ENCODE measurements around the gene GRM5.

GRM5 gene

DNA sequence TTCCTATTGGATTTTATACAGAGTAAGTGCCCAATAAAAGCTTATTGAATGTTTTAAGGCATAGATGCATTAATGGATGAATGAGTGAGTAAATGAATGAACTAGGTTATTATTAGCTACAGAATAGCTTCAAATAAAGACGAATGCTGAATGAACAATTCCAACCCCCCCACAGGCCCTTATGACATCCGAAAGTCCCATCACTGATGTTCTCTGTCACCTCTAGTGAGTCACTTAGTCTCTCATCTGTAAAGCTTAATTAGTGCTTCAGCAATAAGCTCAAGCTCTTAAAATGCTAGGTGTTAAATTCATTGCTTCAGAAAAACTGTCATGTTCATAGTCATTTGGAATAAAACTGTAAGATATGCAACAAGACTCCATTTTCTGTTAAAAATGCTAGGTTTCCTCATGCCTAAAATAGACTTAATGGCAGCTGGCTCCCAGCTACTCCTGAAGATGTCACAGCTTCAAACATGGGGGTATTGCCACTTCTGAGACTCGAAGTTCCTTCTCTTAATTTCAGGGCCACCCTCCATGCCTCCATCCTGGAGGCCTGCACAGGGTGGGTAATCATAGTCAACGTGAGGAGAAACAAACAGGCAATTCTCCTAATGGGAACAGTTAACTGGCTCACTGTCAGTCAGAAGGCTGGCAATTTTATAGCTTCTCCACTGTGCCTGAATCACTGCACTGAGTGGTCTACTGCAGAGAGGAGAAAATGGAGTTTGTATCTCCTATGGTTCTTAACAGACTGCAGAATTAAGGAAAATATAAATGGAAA, 373.3 kb downstream of the GRM5 start:
- DNase-seq, result no peak

DNA sequence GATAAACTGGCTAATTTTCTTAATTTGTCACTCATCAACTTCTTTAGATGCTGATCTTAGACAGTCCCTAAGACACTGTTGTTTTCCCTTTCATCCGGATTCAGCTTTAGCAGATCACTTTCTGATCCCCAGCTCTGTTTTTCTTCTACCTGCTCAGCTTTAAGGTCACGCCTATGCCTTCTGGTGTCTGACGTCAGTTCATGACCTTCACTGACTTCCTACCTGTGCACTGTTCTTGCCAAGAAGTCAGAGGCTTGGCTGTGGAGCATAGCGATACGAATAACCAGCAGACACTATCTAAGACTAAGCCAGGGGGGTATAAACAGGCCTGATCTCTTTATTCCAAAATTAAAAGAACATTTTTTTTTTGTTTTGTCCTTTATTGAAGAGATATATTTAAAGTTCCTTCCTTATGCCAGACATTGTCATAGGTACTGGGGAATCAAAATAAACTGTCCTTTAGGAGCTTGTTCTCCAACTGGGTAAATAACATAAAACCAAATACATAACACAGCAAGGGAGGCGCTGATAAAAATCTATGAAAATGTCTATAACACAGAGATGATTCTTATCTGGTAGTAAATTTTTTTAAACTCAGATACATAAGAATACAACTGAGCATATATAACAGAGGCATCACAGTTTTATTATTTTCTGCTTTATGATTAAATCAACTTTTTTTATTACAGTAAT, 376.1 kb downstream of the GRM5 start:
- no peak for DNase-seq

DNA sequence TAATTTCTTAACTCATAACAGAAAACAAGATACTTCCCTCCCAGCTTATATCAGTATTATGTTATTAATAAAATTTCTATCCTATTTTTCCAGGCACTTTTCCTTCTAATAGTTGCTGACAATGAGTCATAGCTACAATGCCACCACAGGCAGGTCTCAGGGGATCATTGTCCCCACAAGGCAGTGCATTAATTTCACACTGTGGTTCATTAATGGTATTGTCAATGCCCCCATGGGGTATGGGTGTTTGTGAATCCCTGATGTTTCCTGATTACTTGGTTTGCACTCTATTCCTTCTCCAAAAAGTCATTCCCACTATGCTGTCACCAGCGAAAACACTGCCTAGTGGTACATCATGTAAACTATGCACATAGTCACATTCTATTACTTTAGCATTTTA, 382.8 kb downstream of the GRM5 start:
- no peak for DNase-seq

DNA sequence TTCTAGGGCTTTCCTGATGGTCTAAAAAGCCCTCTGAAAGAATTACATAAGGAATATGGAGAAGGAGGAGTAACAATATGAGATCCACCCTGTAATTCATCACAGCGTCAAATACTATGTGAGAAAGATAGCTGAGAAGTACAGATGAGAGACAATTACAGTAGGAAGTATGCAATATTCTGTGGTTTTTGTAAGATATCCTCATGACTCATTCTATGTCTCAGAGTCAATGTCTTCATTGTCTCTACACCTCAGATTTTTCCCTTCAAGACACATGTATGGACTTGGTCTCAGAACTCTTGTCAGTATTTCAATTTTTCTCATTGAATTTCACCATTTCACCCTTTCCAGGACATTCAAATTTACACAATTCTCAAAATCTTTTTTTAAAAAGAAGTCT, 385.0 kb downstream of the GRM5 start:
- DNase-seq, result no peak

DNA sequence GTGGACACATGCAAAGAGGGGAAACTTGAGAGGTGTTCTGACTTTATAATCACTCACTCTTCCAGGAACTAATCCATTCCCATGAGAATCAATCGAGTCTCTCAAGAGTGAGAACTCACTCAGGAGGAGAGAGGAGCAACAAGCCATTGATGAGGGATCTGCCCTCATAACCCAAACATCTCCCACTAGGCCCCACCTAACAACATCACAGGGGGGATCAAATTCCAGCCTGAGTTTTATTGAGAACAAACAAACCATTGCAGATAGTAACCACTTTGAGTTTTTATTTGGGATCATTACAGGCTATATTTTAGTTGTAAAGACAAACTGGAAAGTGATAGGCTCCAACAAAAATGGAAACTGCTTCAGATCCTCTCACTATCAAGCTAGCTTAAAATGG, 399.4 kb downstream of the GRM5 start:
- DNase-seq, result no peak

DNA sequence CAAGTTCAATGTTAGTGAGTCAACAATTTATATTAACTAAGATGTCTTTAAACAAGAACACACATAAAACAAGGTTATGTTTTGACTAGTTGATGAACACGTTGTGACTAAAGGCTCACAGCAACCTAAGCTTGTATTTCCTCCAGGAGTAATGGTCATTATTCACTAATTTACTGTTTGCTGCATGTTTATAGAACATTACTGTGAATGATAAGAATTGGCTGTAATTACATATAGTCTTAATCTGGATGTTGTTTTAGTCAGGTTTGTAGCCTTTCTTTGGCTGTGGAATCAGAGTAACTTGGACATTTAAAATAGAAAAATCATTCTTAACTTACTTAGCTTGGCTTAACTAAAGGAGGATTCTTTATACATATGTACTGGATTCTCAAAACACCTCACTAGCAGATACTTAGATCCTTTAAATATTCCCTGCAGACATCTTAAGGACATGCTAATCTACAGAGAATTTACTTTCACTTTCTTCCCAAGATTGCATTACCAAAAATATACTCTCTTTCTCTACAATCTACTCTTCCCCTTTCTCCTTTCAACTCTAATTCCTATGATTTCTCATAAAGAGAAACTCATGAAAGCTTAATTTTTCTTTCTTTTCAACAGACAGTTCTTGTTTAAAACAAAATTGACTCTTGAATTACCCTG, 408.6 kb downstream of the GRM5 start:
- no peak for DNase-seq

DNA sequence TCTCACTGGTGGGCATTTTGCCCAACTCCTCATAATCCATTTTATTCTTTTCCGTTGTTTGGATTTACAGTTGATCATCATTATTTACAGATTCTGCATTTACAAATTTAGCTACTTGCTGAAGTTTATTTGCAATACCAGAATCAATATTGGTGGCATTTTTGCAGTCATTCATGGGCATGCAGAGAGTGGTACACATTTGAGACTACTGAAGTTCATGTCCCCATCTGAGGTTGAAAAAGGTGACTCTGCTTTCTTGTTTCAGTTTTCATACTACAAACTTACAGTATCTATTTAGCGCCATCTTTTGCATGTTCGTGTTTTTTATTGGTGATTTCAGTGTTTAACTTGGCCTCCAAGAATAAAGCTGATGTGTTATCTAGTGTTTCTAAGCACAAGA, 409.5 kb downstream of the GRM5 start:
- DNase-seq, result no peak

DNA sequence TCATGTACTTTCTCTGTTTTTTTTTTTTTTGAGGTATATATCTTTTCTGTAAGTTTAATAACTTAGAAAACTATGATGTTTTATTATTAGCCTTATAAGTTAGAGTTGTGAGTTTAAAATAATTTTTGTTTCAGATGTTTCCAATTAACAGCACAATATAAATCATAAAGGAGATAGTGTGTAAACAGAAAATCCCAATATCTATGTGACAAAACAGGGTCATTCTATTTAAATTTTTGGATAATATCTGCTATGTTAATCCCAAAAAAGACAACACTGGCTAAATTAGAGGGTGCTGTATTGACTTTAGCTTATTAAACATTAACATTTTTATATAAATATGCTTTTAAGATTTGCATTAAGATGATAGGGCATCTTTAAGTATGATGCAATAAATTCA, 410.1 kb downstream of the GRM5 start:
- DNase-seq, result no peak

DNA sequence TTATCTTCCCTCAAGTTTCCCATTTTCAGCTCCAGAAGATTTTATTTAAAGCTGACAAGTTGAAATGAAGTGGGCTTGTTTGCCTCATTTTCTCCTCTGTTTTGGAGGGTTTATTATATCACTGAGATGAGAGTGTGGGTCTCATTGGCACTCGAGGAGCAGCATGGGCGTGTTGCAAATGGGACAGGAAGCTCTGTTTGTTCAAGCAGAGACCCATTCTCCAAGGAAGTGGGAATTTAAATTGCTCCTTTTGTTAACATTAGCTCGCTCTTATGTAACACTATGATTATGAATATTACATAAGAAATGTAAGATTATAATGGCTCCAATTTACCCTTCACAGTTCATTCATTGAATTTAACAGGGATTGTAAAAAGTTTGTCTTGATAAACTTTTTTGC, 410.6 kb downstream of the GRM5 start:
- no peak for DNase-seq

DNA sequence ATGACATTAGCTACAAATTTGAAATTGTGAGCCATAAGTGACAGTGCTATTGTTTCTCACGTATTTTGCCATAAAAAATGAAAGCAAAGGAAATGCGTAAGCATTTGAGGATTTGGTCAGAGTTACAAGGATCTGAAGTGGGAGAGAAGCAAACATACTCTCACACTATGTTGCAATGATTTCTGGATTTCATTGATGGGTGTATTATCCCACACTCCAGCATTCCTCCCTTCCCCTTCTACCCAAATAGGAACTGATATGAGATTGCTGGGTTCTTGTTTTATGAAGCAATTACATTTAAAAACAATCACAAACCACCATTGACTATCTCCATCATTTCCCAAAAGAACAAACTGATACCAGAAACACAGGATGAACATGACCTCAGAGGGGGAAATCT, 414.2 kb downstream of the GRM5 start:
- no peak for DNase-seq

DNA sequence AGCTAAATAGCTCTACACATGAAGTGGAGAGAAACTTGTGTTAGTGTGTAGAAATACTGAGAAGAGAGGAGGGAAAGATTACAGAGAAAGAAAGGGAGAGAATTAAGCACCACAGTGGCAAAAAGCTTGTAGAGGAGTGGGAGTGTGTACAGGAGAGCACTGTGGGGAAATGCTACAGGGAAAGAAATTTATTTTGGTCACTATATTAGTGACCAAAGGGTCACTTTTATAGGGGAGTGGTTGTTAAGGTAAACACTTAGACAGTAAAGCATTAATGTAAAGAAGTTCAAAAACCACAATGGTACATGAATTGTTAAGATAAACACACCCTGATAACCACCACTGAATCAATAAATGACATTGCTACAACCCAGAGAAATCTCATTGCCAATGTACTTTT, 421.1 kb downstream of the GRM5 start:
- no peak for DNase-seq

DNA sequence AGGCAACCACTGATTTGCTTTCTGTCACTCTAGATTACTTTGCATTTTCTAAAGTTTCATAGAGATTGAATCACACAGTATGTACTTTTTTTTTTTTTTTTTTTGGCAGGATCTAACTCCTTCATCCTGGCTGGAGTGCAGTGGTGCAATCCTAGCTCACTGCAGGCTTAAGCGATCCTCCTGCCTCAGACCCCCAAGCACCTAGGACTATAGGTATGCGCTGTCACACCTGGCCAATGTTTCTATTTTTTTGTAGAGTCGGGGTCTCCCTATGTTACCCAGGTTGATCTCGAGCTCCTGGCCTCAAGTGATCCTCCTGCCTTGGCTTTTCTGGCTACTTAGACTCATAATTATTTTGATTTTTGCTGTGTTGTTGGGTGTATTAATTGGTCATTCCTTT, 433.6 kb downstream of the GRM5 start:
- no peak for DNase-seq

DNA sequence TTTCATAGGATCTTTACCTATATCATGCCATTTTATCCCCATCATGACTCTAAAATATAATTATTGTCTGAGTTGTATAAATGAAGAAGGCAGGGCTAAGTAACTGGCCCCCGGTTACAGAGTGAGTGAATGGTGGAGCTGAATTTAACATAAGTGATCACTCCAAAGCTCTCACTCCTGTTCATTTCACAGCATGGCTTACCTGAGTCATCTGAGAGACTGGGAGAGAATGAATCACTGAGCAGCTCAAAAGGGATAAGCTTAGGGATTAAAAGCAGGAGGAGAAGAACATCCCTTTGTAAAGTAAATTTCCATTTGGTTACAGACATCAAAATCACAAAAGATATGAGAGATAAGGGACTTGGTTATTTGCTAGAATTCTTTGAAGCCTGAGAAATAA, 434.3 kb downstream of the GRM5 start:
- no peak for DNase-seq

DNA sequence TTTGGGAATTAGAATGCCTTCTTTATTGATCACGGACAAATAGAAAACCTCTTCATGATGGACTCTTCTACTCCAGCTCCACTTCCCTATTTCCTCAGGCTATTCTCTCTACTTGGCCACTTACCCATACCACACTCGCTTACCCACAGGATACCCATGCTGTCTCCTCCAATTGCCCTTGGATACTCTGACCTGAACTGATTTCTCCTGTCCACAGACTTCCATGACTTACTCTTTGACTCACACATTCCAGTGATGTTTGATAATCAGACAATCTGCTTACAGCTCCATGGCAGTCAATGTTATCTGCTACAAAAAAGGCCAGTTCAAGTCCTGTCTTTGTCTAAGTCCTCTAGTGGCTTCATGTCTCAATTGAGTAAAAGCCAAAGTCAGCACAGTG, 436.3 kb downstream of the GRM5 start:
- no peak for DNase-seq

DNA sequence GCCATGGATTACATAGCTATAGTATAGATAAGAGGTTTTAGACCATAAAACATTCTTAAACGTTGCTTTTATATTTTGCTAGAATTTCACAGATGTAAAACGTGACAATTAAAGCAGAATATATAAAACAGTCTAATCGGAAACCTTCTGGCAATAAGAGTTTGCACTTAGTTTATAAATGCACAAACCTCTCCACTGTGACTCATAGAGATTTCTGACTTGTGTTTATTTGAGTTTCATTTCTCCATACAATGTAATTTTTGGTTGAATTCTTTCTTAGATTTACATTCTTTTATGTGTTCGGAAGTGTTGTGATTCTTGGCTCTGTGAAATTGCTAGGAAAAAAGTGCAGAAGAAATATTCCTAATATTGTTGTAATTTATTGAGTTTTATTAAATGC, 439.6 kb downstream of the GRM5 start:
- DNase-seq, result no peak

DNA sequence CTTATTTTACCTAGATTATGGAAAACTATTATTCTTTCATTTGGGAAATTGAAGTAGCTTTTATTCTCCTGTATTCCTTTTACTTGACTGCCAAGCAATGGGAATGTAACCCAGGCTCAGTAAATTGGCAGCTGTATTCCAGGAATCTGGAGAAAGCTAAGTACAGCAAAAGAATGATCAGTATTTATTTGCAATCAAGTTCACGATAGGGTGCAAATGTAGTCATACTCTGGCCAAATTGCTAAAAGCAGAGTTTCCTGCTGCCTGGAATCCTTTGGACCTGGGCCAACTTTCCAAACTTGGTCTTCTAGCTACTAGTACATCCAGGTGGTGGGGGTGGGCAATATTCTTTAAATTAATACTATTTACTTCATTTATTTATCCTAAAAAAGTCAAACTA, 442.3 kb downstream of the GRM5 start:
- DNase-seq, result no peak

DNA sequence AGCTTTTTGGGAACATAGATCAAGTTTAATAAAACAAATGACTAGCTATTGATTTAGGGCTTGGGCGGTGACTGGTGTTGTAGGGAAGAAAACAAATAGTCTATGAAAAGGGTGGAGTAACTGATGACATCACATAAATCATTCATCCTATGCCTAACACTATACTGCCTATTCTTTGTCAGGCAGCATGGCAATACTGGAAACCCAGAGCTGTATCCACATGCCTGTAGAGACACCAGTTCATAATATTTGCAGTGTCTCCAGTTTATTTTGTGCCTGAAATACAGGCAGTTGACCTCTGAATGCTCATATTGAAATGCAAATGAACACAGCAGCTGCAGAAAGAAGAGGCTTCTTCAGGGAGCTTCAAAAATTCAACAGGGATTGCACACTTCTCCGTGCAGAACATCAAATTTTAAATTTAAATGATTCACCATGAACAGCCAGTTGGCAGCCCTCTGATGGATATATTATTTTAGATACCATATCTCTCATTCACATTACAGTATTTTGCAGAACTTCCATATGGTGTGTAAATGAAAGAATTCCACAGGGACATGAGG, 445.1 kb downstream of the GRM5 start:
- DNase-seq, result no peak

DNA sequence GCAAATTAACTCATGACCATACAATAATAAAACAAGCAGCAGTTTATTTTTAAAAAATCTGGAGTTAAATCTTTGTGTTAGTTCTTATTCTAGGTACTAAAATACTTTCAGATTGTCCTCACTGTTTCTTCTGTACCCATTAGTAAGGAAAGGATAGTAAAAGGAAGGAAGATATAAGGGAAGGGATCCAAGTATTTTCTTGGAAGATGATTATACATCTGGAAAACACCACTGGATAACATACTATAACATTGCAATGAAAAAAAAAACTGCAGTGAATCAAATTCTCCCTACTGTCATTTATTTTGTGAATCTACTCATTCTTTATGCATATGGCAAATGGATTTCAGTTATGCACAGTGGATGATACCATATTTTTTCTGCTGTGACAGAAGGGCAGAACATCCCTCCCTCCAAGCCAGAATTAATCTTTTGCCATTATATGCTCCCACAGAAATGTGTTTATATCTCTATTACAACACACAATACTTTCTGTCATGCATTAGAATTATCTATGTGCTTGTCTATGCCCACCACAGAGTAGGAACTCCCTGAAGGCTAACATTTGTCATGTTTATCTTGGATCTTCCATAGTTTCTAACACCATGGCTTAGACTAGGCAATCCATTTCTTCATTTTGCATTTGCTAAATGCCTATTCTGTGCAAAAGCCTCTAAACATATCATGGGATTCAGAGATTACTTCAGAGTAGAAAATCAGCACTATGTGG, 446.0 kb downstream of the GRM5 start:
- DNase-seq, result no peak

DNA sequence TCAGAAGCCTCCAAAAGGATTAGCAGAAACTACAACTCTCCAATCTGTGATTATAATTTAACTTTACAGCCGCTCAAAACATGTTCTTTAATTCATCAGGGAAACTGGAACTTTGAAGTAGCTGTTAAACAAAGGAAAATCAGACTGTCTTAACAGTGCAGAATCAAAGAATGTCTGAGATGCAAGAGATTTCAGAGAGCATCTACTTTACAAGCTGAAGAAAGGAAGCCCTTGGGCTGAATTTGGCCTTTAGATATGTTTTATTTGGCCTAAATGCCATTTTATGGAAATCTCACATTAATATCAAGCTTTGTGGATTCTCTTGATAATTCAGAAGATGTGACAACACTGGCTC, 446.7 kb downstream of the GRM5 start:
- no peak for DNase-seq

DNA sequence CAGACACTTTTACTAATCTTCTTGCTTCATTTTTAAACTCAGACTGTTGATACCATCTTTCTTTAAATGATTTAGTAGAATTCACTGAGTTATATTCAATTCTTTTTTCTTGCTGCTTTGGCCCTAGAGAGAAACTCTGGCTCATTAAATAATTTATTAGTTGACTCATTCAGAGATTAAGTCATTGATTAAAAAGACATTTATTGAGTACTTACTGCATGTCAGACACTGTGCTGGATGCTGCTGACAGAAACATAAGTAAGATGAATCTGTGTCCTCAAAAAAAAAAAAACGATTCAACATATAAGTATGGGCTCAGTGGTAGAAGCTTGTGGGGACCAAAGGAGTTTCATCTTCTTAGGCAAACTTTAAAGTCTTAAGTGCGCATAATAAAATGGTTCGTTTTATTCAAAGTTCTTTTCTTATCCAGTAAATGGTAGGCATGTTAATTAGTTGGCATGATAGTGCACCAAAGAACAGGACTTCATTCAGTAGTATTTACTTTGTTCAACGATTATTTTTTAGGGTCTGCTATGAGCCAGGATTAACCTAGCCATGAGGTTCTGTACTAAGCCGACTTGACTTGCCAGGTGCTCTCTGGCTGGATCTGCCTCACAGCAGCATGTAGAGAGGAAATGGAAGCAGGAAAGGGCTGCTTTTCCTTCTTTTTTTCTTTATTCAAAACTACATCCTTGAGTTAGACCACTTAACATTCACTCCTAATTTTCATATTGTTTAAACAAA, 447.3 kb downstream of the GRM5 start:
- no peak for DNase-seq

DNA sequence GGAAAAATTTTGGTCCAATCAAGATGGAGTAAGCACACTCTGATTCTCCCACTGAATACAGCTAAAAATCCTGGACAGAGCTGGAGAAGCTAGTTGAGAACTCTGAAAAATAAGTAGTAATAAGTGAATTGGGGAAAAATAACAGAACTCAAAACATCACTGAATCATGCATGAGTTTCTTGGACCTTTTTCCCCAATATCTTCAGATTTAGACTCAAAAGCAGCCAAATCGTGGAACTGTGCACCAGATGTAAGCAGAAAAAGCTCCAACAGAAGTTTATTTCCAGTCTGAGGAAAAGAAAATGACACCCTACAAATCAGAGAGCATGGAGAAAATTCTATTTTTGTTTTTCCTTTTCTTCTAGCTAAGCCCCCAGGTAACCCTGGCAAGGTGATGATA, 448.6 kb downstream of the GRM5 start:
- no peak for DNase-seq

DNA sequence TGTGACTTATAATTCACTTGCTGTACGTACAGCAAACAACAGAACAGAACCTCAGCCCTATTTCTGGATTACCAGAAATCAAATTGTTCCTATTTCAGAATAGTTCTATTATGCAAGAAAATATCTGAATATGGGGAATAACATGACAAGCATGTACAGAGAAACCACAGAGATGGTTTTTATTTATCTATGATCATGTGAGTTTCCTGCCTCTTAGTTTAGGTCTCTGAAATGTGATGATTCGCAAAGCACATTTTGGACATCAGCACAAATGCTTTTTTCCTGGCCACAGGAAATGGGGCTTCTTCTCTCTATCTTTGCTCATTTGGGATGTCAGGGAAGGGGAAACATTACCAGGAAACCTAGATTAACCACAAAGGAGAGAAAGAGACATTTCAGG, 461.5 kb downstream of the GRM5 start:
- no peak for DNase-seq

Measured in inflammatory macrophage treated with lipopolysaccharide for 4 hours (primary cell).